NB4 (cell line): Measurements from ENCODE around the gene FGF7.

ENCODE experiments used
- POLR2A ChIP-seq: IDR thresholded peaks from 2 replicates; pipeline ENCODE4 v1.6.1; 2011; ENCODE audit warnings: mild to moderate bottlenecking; ENCODE audit not compliant: insufficient read length; ENCODE audit errors: extremely low read depth
- TF ChIP-seq, protein P1 (sequence below): IDR thresholded peaks from one replicate; pipeline ENCODE4 v1.5.1; 2012; ENCODE audit warnings: low read depth, low read length

DNA sequence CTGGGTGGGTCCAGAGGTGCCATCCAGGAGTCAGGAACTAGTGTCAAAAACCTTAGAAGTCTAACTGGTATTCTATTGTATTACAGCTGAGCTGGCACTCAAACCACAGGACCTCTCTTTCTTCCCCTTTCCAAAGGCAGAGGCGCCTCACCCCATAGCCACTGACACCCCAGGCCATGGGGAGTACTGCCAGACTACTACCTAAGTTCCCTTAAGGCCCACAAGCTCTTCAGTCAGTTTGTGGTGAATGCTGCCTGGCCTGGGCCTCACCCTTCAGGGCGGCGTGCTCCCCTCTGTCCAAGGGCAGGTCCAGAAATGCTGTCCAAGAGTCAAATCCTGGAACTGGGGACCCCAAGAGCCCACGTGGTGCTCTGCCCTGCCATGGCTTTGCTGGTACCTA lies 43.0 kb upstream of the FGF7 start:
- TF ChIP-seq, protein P1, sequence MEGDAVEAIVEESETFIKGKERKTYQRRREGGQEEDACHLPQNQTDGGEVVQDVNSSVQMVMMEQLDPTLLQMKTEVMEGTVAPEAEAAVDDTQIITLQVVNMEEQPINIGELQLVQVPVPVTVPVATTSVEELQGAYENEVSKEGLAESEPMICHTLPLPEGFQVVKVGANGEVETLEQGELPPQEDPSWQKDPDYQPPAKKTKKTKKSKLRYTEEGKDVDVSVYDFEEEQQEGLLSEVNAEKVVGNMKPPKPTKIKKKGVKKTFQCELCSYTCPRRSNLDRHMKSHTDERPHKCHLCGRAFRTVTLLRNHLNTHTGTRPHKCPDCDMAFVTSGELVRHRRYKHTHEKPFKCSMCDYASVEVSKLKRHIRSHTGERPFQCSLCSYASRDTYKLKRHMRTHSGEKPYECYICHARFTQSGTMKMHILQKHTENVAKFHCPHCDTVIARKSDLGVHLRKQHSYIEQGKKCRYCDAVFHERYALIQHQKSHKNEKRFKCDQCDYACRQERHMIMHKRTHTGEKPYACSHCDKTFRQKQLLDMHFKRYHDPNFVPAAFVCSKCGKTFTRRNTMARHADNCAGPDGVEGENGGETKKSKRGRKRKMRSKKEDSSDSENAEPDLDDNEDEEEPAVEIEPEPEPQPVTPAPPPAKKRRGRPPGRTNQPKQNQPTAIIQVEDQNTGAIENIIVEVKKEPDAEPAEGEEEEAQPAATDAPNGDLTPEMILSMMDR: no peak
- no peak for TF ChIP-seq POLR2A
